Peyer's patch (tissue), 4 donors: Measurements from ENCODE around the gene HOXC6.

ENCODE experiments used
- POLR2A ChIP-seq, 2 donors: fragments of 450-650 bp; IDR thresholded peaks; one replicate each; pipeline ENCODE4 v1.5.1; 2017; ENCODE audit warnings: antibody characterized with exemption in 2 of 2, mild to moderate bottlenecking in 2 of 2, moderate library complexity in 2 of 2
- TF ChIP-seq, protein P1 (sequence below), 6 experiments: fragments of 450-650 bp in 4 of 6; fragments of 200-600 bp in 2 of 6; sonication (generic) in 1 of 6; IDR thresholded peaks; one replicate each; pipeline ENCODE4 v1.5.1; 2017 to 2019; ENCODE audit warnings: antibody characterized with exemption in 6 of 6, mild to moderate bottlenecking in 3 of 6, moderate library complexity in 1 of 6

DNA sequence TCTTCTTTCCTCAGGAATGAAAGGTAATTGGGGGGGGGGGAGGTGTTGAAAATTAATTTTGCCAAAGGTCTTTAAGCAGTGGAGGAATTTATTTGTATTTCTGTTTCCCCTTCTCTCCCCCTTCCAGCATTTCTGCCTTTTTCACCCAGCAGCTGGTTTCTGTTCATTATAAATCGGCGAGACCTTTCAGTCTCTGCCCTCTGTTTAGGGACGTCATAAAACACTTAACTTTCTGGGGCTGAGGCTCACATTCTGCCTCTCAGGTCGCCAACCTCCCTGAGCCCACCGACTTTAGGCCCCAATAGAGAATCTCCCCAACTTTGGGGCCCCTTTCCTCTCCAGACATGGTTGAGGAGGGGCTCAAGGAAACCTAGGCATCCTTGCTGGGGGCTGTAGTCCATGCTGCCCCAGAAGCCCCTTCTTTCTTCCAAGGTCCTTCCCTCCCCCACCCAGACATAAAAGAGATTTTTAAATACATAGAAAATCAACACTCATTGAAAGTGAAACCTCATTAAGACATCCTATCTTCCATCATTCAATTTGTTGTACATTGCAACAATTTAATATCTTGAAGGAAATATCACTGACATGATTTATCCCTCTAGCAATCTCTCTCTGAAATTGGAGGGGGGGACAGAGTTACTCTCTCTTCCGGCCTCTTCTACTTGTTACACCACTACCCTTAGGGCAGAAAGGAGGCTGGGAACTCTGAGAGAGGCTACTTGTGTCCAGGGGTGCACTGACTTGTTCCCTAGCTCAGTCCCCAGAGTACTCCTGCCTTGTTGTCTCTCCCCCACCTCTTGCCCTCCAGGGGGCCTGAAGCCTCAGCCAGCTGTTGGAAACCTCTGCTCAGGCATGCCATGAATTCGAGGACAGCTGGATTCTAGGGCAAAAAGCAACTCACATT, 2.5 kb upstream of the HOXC6 start:
- no peak for TF ChIP-seq POLR2A (IDR thresholded peaks at IDR 0.05)
- TF ChIP-seq, protein P1, sequence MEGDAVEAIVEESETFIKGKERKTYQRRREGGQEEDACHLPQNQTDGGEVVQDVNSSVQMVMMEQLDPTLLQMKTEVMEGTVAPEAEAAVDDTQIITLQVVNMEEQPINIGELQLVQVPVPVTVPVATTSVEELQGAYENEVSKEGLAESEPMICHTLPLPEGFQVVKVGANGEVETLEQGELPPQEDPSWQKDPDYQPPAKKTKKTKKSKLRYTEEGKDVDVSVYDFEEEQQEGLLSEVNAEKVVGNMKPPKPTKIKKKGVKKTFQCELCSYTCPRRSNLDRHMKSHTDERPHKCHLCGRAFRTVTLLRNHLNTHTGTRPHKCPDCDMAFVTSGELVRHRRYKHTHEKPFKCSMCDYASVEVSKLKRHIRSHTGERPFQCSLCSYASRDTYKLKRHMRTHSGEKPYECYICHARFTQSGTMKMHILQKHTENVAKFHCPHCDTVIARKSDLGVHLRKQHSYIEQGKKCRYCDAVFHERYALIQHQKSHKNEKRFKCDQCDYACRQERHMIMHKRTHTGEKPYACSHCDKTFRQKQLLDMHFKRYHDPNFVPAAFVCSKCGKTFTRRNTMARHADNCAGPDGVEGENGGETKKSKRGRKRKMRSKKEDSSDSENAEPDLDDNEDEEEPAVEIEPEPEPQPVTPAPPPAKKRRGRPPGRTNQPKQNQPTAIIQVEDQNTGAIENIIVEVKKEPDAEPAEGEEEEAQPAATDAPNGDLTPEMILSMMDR (IDR thresholded peaks at IDR 0.05), result no peak
